ENCODE measurements around the gene NDE1.
A peak's percentile ranks its signal among the peaks of the same experiment; 100 is the strongest.
"Not testable (repeated sequence)": the region's sequence is repeated elsewhere in the genome, so short reads cannot be mapped to it uniquely, and the experiment has no call there.

The NDE1 gene

DNA sequence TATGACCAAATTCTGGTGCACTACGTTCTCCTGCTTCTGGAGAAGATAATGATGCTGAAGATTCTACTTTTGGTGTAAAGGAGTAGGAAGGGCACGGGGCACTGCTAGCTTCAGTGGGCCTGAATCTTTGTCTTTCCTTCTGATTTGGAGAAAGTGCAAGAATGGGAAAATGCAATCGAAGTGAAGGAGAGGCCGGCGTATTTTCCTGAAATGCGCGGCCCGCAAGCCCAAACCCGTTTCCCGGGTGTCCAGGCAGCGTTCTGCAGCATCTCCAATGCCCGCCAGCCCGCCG is 372 bp upstream of the NDE1 start:
- no peak for DNase-seq (ENCODE audit: low read depth in 1 of 2, low spot score in 1 of 2)

DNA sequence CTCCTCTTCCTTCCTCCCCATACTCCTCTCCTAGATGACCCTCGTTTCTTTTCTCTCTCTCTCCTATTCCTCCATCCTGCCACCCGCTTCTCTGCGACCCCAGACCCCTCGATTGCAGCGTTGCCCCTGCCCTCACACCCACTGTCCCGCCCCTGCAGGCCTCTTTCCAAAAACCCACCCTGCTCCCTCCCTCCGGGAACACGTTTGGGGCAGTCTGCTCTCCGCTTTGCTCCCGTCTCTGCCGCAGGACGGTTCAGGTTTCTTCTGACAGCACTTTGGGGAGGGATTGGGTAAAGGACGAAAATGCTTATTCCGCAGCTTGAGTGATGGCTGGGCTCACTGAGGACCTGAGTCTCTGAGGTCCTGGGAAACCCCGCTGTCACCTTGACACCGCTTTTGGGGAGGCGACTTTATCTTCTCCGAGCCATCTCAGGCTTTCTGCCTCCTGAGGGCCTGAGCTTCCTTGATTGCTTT is 690 bp downstream of the NDE1 start:
- DNase-seq (ENCODE audit: low read depth in 1 of 2, low spot score in 1 of 2): peak in 1 of 2 donors; percentile 33

GRCh38 chr16:15652293-15653001 is 2.4 kb downstream of the NDE1 start:
- no peak for DNase-seq (ENCODE audit: low read depth in 1 of 2, low spot score in 1 of 2)

DNA sequence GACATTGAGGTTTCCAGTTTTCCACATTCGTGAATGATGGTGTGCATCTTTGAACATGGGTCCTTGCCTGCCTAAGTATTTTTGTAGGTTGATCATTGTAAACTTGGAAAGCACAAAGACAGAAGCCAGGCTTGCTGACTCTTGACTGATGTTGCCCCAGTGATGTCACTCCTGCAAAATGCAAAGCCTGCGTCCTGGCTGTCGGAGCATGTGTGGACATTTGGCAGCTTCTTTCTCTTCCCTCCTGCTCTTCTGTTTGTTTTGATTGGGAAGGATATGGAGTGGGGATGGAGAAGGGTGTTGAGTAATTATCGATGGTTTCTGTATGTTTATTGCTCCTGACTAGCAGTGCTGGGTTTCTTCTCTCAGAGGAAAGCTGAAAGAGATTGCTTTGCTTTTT is 3.2 kb downstream of the NDE1 start:
- DNase-seq (ENCODE audit: low read depth in 1 of 2, low spot score in 1 of 2): no peak

GRCh38 chr16:15654591-15654990 is 4.5 kb downstream of the NDE1 start:
- DNase-seq (ENCODE audit: low read depth in 1 of 2, low spot score in 1 of 2): no peak

- DNase-seq (ENCODE audit: low read depth in 1 of 2, low spot score in 1 of 2): not testable (repeated sequence)
These were observed 5.5 kb downstream of the NDE1 start for GRCh38 chr16:15655561-15655960.

DNA sequence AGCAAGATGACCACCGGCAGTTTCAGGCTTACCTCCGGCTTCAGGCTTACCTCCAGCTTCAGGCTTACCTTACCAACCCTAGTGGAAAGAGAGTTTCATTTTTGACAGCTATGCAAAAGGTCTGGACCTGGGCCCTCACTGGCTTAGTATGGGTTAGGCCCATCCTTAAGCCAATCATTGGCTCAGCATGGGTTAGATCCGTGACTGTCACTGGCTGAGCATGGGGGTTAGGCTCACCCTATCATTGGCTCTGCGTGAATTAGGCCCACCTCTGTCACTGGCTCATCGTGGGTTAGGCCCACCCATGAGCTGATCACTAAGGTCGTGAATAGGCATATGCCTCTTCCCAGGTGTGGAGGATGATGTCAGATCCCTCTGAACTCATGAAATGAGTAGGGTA is 8.1 kb downstream of the NDE1 start:
- no peak for DNase-seq (ENCODE audit: low read depth in 1 of 2, low spot score in 1 of 2)

GRCh38 chr16:15658556-15658955 is 8.5 kb downstream of the NDE1 start:
- no peak for DNase-seq (ENCODE audit: low read depth in 1 of 2, low spot score in 1 of 2)

DNA sequence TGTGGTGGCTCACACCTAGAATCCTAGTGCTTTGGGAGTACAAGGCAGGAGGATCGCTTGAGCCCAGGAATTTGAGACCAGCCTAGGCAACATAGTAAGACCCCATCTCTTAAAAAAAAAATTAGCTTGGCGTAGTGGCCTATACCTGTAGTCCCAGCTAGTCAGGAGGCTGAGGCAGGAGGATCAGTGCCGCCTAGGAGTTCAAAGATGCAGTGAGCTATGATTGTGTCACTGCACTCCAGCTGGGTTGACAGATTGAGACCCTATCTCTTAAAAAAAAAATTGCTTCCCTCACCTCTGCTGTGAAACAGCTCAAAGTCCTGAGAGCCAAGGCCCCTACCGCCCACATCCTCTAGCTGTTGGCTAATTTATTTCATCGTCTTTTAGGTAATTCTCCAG is 10.2 kb downstream of the NDE1 start:
- no peak for DNase-seq (ENCODE audit: low read depth in 1 of 2, low spot score in 1 of 2)

DNA sequence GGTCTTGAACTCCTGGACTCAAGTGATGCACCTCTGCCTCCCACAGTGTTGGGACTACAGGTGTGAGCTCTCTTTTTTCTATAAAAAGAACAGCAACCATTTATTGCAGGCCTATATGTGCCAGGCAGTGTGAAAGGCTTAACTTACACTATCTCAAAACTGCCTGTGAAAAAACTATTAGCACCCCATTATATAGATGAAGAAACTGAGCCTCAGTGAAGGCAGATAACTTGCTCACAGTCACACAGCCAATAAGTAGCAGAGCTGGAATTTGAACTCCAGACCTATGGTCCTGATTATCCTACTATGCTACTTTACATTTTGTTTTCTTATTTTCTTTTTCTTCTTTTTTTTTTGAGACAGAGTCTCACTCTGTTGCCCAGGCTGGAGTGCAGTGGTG is 15.1 kb downstream of the NDE1 start:
- DNase-seq (ENCODE audit: low read depth in 1 of 2, low spot score in 1 of 2): no peak

DNA sequence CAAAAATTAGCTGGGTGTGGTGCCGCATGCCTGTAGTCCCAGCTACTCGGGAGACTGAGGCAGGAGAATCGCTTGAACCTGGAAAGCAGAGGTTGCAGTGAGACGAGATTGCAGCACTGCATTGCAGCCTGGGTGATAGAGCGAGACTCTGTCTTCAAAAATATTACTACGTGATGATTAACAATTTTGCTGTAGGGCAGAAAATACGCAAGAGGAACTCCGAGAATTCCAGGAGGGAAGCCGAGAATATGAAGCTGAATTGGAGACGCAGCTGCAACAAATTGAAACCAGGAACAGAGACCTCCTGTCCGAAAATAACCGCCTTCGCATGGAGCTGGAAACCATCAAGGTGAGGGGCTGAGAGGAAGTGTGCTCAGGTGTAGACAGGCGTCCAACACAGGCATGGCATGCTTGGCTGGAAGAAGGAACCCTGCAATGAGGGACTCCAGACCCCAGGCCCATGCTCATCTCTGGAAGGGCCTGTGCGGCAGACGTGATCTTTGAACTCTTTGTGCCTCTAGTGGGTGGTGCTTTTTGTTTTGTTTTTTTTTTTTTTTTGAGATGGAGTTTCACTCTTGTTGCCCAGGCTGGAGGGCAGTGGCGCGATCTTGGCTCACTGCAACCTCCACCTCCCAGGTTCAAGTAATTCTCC is 17.2 kb downstream of the NDE1 start:
- no peak for DNase-seq (ENCODE audit: low read depth in 1 of 2, low spot score in 1 of 2)

DNA sequence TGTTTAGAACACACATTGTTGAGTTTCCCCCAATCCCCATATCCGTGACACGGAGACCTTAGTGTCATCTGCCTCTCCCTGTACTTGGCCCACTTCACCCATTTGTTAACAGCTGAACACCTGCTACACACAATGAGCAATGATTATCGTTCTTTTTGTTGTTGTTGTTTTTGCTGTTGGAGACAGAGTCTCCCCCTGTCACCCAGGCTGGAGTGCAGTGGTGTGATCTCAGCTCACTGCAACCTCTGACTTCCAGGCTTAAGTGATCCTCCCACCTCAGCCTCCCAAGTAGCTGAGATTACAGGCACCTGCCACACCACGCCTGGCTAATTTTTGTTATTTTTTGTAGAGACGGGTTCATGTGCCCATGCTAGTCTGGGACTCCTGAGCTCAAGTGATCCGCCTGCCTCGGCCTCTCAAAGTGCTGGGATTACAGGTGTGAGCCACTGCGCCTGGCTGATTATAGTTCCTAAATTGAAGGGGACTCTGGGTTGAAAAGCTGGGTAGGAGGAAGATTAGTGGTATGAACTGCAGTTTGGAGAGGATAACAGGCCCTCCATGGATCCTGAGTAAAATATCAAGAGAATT is 21.6 kb downstream of the NDE1 start:
- DNase-seq (ENCODE audit: low read depth in 1 of 2, low spot score in 1 of 2): no peak

GRCh38 chr16:15672127-15672513 is 22.1 kb downstream of the NDE1 start:
- DNase-seq (ENCODE audit: low read depth in 1 of 2, low spot score in 1 of 2): not testable (repeated sequence)

DNA sequence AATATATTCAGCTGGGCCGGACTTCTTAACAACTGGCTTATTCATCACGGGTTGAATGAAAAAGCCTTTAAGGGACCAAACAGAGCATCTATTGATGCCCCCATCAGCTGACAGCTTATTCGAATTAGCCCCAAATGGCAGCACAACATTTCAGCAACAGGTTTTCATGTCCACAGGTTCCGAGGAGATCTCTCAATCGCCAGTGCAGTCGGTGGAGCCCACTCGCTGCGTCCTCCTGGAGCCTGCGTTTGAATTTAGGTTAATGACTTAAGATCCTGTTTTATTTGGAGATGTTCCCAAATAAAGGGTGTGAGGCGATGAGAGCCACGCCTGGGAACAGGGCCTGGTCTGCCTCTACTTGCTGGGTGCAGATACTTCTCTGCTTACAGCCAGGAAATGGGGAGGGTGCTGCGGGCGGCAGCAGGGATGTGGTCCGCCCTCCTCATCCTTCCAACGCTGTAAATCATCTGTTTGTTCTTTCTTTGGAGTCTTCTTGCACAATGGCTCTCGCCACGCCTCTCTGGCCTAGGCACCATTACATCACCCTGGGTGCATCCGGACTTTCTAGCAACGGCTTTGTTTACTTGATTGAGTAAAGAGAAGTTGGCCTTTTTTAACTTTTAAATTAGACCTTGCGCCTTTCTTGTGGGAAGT is 22.6 kb downstream of the NDE1 start:
- peak in 1 of 2 donors; percentile 23 for DNase-seq (ENCODE audit: low read depth in 1 of 2, low spot score in 1 of 2)

DNA sequence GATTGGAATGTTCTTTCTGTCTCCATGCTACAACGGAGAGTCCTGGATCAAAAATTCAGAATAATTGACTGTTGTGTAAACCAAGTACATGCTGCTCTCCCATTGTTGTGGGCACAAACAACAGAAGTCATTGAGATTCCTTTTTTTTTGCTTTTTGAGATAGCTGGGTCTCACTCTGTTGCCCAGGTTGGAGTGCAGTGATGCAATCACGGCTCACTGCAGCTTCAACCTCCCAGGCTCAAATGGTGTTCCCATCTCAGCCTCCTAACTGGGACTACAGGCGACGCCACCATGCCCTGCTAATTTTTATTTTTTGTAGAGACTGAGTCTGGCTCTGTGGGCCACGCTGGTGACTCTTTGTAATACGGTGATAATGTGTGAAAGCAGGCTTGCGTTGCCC is 24.5 kb downstream of the NDE1 start:
- no peak for DNase-seq (ENCODE audit: low read depth in 1 of 2, low spot score in 1 of 2)

GRCh38 chr16:15676506-15676905 is 26.5 kb downstream of the NDE1 start:
- no peak for DNase-seq (ENCODE audit: low read depth in 1 of 2, low spot score in 1 of 2)

- no peak for DNase-seq (ENCODE audit: low read depth in 1 of 2, low spot score in 1 of 2)
These were observed 27.4 kb downstream of the NDE1 start for GRCh38 chr16:15677447-15677846.

DNA sequence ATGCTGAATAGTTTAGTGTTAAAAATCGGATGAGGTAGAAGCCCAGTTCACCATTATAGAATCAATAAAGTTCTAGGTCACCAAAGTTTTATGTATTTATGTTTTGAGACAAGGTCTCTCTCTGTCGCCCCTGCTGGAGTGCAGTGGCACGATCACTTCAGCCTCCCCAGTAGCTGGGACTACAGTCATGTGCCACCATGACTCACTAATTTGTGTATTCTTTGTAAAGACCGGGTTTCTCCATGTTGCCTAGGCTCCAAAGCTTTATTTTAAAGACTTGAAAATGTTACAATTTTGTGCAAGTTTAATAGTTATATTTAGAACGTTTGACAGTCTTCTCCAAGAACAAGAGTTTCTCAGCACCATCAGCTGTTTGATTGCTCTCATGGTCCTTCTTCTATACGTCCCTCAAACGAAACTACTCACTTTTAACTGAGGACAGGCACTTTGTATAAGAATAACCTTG is 32.1 kb downstream of the NDE1 start:
- DNase-seq (ENCODE audit: low read depth in 1 of 2, low spot score in 1 of 2): peak in 1 of 2 donors; percentile 30

GRCh38 chr16:15686287-15686686 is 36.2 kb downstream of the NDE1 start:
- no peak for DNase-seq (ENCODE audit: low read depth in 1 of 2, low spot score in 1 of 2)

GRCh38 chr16:15689290-15689689 is 39.2 kb downstream of the NDE1 start:
- no peak for DNase-seq (ENCODE audit: low read depth in 1 of 2, low spot score in 1 of 2)

DNA sequence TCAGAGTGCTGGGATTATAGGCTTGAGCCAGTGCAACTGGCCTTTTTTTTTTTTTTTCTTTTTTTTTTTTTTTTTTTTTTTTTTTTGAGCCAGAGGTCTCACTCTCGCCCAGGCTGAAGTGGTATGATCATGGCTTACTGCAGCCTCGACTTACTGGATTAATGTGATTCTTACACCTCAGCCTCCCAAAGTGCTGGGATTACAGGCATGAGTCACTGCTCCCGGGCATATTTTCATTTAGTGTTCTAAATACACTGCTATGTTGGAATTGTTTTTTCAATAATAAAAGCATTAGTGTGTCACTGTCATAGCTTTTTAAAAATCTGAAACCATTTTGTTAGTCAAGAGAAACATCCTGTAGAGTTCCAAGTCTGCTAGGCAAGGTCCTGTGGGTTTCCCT is 40.3 kb downstream of the NDE1 start:
- DNase-seq (ENCODE audit: low read depth in 1 of 2, low spot score in 1 of 2): no peak

DNA sequence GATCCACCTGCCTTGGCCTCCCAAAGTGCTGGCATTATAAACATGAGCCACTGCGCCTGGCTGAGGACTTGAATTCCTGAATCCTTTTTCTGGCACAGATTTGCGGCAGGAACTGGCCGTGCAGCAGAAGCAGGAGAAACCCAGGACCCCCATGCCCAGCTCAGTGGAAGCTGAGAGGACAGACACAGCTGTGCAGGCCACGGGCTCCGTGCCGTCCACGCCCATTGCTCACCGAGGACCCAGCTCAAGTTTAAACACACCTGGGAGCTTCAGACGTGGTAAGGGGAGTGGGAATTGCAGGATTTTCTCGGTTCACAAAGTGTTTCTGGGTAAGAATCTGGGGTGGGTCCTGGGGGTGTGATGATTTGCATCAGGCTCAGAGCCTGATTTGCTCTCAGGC is 41.0 kb downstream of the NDE1 start:
- no peak for DNase-seq (ENCODE audit: low read depth in 1 of 2, low spot score in 1 of 2)

Data from activated CD4-positive, alpha-beta T cell treated with anti-CD3 and anti-CD28 coated beads, Interleukin-2, amount 50 U/mL, for 24 hours (primary cell).